Activated naive CD8-positive, alpha-beta T cell (primary cell): ENCODE data around the gene CHD2.
"Not testable (repeated sequence)": the region's sequence is repeated elsewhere in the genome, so short reads cannot be mapped to it uniquely, and the experiment has no call there.

Source experiments
- H3K27ac Mint-ChIP-seq: one replicate; pipeline ENCODE4 v1.8.0; 2021; ENCODE audit warnings: mixed read lengths
- H3K27me3 Mint-ChIP-seq: one replicate; pipeline ENCODE4 v1.8.0; 2021; ENCODE audit warnings: mixed read lengths
- H3K36me3 Mint-ChIP-seq: one replicate; pipeline ENCODE4 v1.8.0; 2021; ENCODE audit warnings: mixed read lengths
- H3K4me1 Mint-ChIP-seq: one replicate; pipeline ENCODE4 v1.8.0; 2021; ENCODE audit warnings: low read depth, mixed read lengths
- H3K4me3 Mint-ChIP-seq: one replicate; pipeline ENCODE4 v1.8.0; 2021; ENCODE audit warnings: mild to moderate bottlenecking, mixed read lengths
- H3K9me3 Mint-ChIP-seq: one replicate; pipeline ENCODE4 v1.8.0; 2021; ENCODE audit warnings: low read depth, mixed read lengths

CHD2 gene

DNA sequence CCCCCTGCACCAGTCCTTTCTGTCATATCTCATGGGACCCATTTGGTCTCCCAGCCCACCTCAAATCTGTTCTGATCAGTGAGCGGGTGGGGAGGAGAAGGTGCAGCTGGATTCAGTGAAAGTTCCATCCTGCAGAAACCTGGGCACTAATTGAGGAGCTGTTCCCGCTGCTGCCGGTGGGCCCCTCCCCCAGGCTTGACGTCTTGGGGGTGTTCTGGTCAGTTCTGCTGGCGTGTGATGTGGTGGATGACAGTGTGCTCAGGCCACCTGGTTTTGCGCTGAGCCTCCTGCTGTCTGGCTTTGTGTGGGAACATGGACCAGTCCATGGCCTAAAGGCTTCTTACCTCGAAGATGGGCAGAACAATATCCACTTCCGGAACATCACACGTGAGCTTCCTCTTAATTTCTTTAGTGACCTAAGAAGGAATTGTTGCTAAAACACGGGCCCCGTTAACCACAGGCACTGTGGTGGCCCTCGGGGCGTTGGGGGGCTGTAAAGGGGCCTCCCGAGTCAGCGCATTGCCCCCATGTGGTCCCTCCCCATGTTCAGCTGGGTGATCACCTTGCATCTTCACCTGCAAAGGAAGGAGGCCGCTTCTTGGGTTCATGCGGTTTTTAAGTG, 129.2 kb downstream of the CHD2 start:
- Mint-ChIP-seq H3K4me3 (no peak overlapping the region), H3K27me3 (no peaks in the 10 kb centered on the region)

DNA sequence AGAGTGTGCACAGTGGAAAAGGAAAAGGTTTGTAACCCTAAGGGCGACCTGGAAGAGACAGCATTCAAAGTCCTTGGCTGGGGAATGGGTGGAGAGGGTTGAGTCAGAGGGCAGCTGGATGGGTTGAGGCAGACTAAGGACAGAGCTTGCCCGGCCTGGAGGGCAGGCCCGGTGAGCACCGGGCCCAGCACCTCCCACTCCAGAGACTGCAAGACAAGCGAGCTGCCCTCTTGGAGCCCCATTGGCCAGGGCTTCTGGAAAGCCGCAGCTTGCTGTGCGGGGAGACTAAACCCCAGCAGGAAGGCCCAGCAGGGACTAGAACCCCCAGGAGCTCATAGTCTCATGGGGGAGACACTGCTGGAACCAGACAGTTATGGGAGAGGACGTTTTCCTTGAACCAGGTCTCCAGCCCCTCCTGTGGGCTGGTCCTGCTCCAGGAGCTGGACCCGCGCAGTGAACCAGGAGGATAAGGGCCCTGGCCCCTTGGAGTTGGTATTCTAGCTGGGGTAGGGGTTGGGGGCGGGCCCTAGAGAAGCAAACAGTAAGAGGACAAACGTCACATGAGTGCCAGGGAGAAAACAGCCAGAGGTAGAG, 129.8 kb downstream of the CHD2 start:
- H3K27me3 Mint-ChIP-seq: no peaks in the 10 kb centered on the region
- H3K4me3 Mint-ChIP-seq: no peak overlapping the region
- peaks cover 37% of the 10 kb centered on the region for H3K4me1 Mint-ChIP-seq
- no peaks in the 10 kb centered on the region for H3K9me3 Mint-ChIP-seq
- H3K27ac Mint-ChIP-seq: peak overlapping the region; percentile 61
- H3K36me3 Mint-ChIP-seq: peaks cover 2% of the 10 kb centered on the region

More for the DNA sequence above, 129.2 kb downstream of the CHD2 start:
- H3K27ac Mint-ChIP-seq: peak overlapping the region; percentile 1
- no peaks in the 10 kb centered on the region for H3K9me3 Mint-ChIP-seq
- H3K4me1 Mint-ChIP-seq: peaks cover 43% of the 10 kb centered on the region
- H3K36me3 Mint-ChIP-seq: peaks cover 5% of the 10 kb centered on the region

DNA sequence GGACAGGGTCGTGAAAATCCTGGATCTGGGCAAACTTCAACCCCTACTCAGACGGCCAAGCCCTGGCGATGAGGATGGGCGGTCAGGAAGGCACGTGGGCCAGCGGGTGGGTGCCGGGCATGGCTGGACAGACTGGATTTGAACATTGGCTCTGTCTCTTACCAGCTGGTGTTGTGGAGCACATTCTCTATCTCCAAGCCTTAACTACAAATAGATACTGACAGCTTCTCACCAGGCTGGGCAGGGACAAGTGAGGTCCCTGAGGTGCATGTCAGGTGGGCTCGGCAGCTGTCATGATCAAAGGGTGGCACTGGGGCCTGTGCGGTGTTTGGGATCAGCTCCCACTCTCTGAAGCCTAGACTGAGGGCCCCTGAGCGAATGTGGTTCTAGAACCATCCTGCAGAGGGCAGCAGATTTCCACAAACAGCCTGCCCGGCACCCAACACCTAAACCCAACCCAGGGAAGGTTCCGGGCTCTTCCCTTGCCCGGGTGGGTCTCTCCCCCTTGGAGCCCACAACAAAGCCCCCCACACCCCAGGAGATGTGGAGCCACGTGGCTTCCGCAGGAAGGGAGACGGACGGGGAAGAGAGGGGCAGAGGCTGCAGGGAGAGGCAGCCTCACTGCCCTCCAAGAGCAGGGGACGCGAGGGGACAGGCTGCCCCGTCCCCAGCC, 130.4 kb downstream of the CHD2 start:
- peak overlapping the region; percentile 61 for H3K27ac Mint-ChIP-seq
- H3K4me3 Mint-ChIP-seq: no peak overlapping the region

DNA sequence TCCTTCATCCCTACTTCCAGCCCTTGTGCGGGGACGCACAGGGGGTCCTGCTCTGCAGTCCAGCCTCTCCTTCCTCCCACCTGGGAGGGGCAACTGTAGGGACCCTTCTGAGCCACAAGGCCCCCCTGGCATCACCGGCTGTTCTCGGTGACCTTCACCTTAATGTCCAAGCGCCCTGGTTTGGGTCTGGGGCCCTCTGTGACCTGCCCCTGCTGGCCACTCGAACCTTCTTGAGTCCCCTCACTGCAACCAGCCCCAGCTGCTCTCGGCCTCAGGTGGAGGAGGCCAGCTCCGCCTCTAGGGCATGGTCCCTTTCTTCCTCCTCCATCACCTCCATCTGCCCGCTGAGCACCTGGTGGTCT, 131.0 kb downstream of the CHD2 start:
- no peak overlapping the region for H3K4me3 Mint-ChIP-seq
- peaks cover 2% of the 10 kb centered on the region for H3K27me3 Mint-ChIP-seq
- no peaks in the 10 kb centered on the region for H3K9me3 Mint-ChIP-seq
- H3K27ac Mint-ChIP-seq: no peak overlapping the region
- H3K4me1 Mint-ChIP-seq: peaks cover 35% of the 10 kb centered on the region
- no peaks in the 10 kb centered on the region for H3K36me3 Mint-ChIP-seq

More for the DNA sequence above, 130.4 kb downstream of the CHD2 start:
- Mint-ChIP-seq H3K9me3 (no peaks in the 10 kb centered on the region), H3K27me3 (no peaks in the 10 kb centered on the region), H3K4me1 (peaks cover 36% of the 10 kb centered on the region), H3K36me3 (no peaks in the 10 kb centered on the region)

DNA sequence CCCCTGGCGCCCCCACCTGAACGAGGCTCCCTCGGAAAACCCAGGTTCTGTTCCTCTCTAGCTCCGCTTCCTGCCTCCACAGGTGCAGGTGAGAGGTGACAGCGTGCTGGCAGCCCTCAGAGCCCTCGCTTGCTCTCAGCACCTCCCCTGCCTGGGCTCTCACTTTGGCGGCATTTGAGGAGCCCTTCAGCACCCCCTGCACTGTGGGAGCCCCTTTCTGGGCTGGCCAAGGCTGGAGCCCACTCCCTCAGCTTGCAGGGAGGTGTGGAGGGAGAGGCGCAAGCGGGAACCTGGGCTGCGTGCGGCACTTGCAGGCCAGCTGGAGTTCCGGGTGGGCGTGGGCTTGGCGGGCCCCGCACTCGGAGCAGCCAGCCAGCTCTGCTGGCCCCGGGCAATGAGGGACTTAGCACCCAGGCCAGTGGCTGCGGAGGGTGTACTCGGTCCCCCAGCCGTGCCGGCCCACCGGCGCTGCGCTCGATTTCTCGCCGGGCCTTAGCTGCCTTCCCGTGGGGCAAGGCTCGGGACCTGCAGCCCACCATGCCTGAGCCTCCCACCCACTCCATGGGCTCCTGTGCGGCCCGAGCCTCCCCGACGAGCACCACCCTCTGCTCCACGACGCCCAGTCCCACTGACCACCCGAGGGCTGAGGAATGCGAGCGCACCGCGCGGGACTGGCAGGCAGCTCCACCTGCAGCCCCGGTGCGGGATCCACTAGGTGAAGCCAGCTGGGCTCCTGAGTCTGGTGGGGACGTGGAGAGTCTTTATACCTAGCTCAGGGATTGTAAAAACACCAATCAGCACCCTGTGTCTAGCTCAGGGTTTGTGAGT, 131.6 kb downstream of the CHD2 start:
- H3K27me3 Mint-ChIP-seq, H3K9me3 Mint-ChIP-seq, H3K27ac Mint-ChIP-seq, H3K4me3 Mint-ChIP-seq, H3K36me3 Mint-ChIP-seq: not testable (repeated sequence)
- peaks cover 36% of the 10 kb centered on the region for H3K4me1 Mint-ChIP-seq

DNA sequence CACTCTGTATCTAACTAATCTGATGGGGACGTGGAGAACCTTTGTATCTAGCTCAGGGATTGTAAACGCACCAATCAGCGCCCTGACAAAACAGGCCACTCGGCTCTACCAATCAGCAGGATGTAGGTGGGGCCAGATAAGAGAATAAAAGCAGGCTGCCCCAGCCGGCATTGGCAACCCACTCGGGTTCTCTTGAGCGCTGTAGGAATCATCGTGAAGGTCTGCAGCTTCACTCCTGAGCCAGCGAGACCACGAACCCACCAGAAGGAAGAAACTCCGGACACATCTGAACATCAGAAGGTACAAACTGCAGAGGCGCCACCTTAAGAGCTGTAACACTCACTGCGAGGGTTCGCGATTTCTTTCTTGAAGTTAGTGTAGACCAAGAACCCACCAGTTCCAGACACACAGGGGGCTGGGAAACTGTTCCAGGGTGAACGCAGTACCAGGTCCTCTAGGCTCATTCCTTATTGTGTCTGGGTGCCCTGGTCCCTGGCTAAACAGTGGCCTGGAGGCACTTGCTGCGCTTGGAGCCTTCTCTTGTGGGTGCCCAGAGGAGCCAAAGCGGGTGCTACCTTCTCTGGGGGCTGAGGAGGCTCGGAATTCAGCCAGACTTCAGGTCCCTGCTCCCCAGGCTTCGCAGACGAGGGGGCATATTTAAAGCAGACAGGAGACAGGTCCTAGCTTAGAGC, 132.5 kb downstream of the CHD2 start:
- H3K36me3 Mint-ChIP-seq, H3K9me3 Mint-ChIP-seq, H3K4me3 Mint-ChIP-seq, H3K27ac Mint-ChIP-seq, H3K27me3 Mint-ChIP-seq: not testable (repeated sequence)
- H3K4me1 Mint-ChIP-seq: peaks cover 33% of the 10 kb centered on the region

DNA sequence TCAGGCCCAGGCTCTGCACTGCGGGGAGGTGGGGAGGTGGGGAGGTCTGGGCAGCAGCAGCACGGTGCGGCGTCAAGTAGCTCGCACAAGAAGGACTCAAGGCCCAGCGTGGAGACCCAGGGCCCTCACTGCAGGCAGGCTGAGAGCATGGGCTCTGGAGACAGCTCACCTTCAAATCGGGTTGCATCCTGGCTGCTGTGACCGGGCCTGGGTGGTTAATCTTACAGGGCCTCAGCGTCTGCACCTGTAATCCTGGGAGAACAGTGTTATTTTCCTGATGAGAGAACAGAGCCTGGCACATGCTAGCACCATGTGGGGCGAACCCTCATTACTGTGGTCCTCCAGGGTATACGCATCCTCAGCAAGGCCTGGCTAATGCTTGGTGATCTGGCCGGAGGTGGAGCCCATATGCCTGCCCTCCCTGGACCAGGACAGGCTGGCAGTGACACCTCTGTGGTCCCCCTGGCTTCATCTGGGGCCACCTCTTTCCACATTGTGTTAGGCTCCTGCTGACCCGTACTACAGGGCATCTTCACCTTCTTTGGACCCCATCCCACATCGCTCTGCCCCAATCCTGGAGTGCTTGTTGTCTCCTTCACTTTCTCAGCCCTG, 133.4 kb downstream of the CHD2 start:
- no peaks in the 10 kb centered on the region for H3K9me3 Mint-ChIP-seq
- H3K4me3 Mint-ChIP-seq: no peak overlapping the region
- peaks cover 2% of the 10 kb centered on the region for H3K27me3 Mint-ChIP-seq
- H3K36me3 Mint-ChIP-seq: no peaks in the 10 kb centered on the region
- no peak overlapping the region for H3K27ac Mint-ChIP-seq
- peaks cover 28% of the 10 kb centered on the region for H3K4me1 Mint-ChIP-seq

DNA sequence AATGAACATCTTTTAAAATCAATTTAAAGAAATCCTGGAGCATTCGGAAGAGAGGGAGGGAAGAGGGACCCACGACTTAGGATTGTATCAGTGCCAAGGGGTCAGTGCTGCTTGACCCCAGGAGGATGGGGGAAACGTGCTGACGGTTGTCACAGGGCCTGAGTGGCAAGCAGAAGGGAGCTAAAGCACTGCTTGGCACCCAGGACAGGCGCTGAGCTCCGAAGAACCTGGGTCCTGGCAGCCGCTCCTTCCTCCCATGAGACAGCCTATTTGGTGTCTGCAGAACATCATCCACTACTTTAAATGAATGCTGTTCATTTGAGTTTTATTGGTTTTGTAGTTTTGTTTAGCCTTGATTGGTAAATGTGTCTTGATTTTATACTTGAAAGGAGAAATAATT, 134.4 kb downstream of the CHD2 start:
- H3K36me3 Mint-ChIP-seq: no peaks in the 10 kb centered on the region
- H3K4me1 Mint-ChIP-seq: peaks cover 23% of the 10 kb centered on the region
- peaks cover 2% of the 10 kb centered on the region for H3K27me3 Mint-ChIP-seq
- no peaks in the 10 kb centered on the region for H3K9me3 Mint-ChIP-seq
- H3K4me3 Mint-ChIP-seq: no peak overlapping the region
- H3K27ac Mint-ChIP-seq: no peak overlapping the region

DNA sequence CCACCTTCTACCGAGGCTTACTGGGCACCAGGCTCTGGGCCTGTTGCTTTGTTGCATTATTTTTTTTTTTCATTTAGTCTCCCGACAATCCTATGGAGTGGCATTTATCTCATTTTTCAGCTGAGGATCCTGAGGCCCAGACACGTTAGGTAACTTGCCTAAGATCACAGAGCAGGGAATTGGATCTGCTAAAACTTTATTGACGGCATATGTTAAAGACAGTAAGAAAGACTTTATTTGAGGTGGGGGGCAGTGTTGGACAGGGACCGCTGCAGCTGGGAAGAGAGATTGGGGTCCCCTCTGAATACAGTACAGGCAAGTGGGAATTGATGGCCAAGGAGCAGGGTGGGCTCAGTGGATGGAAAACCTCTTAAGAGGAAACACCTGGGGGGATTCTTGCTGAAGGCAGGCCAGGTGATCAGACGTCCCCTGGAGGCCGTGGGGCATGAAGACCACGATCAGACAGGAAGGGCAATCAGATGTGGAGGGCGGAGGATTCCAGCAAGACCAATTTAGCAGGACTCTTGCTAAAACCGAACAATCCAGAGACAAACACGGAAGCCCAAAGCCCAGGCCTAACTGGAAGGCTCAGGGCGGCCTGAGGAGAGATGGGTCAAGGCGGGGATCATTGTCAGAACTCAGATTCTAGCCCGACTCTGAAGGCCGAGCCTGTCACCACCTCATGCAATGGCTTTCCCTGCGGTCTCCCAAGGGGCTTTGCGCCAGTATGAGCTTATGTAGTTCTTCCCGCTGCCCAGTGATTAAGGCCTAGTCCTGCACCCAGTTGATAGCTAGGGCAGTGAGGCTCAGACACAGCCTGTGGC, 135.2 kb downstream of the CHD2 start:
- peaks cover 2% of the 10 kb centered on the region for H3K27me3 Mint-ChIP-seq
- no peak overlapping the region for H3K4me3 Mint-ChIP-seq
- peaks cover 18% of the 10 kb centered on the region for H3K4me1 Mint-ChIP-seq
- H3K9me3 Mint-ChIP-seq: no peaks in the 10 kb centered on the region
- no peak overlapping the region for H3K27ac Mint-ChIP-seq
- H3K36me3 Mint-ChIP-seq: no peaks in the 10 kb centered on the region

DNA sequence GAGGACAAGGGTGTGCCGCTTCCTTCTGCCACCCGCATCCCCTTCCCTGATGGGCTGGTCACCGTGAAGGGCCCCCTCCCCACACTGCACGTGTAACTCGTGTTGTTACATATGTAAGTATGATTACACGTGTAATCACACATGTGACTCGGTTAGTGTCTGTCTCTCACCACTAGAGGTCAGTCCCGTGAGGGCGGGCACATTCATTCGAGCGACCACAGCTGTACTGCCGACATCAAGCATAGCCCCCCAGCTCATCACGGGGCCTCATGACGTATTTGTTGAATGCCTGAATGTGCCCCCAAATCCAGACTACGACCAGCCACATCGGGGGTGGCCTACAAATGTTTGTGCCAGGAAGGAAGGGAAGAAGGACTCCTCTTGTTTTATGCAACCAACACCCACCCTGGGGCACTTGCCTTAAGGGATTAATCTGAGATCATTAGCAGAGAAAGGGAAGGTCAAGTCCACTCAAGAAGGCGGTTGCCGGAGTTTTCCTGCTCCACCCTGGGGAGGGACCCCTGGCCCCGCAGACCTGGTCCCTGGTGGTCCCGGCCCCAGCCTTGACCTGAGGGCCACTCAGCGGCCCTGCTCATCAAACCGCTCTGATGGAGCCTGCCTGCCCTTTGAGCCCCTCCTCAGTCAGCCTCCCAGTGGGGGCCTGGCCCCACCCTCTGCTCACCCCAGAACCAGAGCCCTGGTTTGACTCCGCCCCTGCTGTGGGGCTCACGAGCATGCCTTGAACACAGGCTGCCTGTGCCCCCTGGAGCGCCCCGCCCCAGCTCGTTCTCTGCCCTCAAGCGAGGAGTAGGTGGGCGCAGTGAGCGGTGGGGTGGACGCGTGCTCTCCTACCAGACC, 136.1 kb downstream of the CHD2 start:
- Mint-ChIP-seq H3K36me3 (no peaks in the 10 kb centered on the region), H3K27me3 (peaks cover 2% of the 10 kb centered on the region), H3K4me1 (peaks cover 13% of the 10 kb centered on the region), H3K4me3 (peak overlapping the region; percentile 78), H3K9me3 (no peaks in the 10 kb centered on the region), H3K27ac (no peak overlapping the region)

DNA sequence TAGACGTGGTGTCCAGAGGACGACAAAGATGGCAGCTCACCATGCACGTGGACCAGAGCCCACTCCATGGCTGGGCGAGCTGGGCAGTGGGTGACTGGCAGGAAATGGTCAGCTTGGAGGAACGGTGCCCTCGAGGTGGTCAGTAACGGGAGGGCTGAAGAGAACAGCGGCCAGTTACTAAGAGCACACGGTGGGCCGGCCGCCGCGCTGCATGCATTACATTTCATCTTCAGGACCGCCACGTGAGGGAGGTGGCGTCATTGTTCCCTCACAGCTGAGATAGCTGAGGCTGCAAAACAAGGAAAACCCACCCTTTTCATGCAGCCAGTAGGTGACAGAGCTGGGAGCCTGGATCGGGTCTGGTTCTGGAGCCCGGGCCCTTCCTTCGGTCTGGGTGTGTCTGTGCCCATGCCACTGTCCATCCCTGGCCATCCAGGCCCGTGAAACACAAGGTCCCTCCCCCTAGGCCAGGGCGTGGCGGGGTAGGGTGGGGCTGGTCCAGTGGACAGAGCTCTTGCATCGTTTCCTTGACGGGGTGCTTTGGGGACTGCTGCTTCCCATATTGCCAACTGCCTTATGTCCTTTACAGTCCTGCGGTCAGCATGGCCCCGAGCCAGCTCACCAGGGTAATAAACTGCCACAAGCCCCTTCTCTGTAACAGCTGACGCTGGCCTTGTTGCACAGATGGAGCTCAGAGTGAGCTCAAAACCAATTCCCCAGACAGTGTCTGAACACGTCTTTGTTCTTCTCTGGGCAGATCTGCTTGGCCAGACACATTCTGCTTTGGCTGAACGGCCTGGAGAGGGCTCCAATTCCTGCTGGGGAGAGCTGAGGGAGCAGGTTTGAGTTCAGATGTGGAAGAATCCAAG, 137.1 kb downstream of the CHD2 start:
- H3K27ac Mint-ChIP-seq: no peak overlapping the region

More for the DNA sequence above, 137.1 kb downstream of the CHD2 start:
- H3K9me3 Mint-ChIP-seq: no peaks in the 10 kb centered on the region
- peaks cover 13% of the 10 kb centered on the region for H3K4me1 Mint-ChIP-seq
- H3K36me3 Mint-ChIP-seq: no peaks in the 10 kb centered on the region
- H3K27me3 Mint-ChIP-seq: peaks cover 2% of the 10 kb centered on the region
- no peak overlapping the region for H3K4me3 Mint-ChIP-seq
